K562 (cell line): ENCODE measurements around the gene NUP98. TPM values are rescaled to one million over a fixed set of nuclear protein-coding genes. Genes with fewer than 3 reads are reported as not detected.

ENCODE experiments used
- ARNT ChIP-seq, 2 experiments: fragments of 450-650 bp; IDR thresholded peaks; 2 replicates each; pipeline ENCODE4 v1.6.1; 2016; ENCODE audit warnings: mild to moderate bottlenecking in 1 of 2
- CXXC5 ChIP-seq: fragments of 250-450 bp; sonication (Bioruptor Pico); IDR thresholded peaks from 2 replicates; pipeline ENCODE4 v1.8.0; 2022; ENCODE audit warnings: inconsistent platforms, mild to moderate bottlenecking, moderate library complexity
- EZH2 ChIP-seq: IDR thresholded peaks from 2 replicates; pipeline ENCODE4 v1.6.1; 2012; ENCODE audit warnings: low read depth, mild to moderate bottlenecking, inconsistent platforms, low read length, borderline replicate concordance
- GTF2A2 ChIP-seq: IDR thresholded peaks from 2 replicates; pipeline ENCODE4 v1.6.1; 2016; ENCODE audit warnings: mild to moderate bottlenecking, missing genetic modification characterization, missing compliant biosample characterization
- HDAC2 ChIP-seq: fragments of 450-650 bp; IDR thresholded peaks from 2 replicates; pipeline ENCODE4 v1.6.1; 2016; ENCODE audit warnings: mild to moderate bottlenecking
- HLTF ChIP-seq: fragments of 450-650 bp; IDR thresholded peaks from 2 replicates; pipeline ENCODE4 v1.6.1; 2016
- HMG20A ChIP-seq: fragments of 450-650 bp; formaldehyde crosslinking; conservative IDR thresholded peaks from 2 replicates; pipeline ENCODE4 v1.4.0; 2020; ENCODE audit warnings: mild to moderate bottlenecking, mixed read lengths
- HOMEZ ChIP-seq: fragments of 250-450 bp; sonication (Bioruptor Pico); IDR thresholded peaks from 2 replicates; pipeline ENCODE4 v1.4.0; 2020; ENCODE audit warnings: mild to moderate bottlenecking, moderate library complexity
- NELFE ChIP-seq: IDR thresholded peaks from 2 replicates; pipeline ENCODE4 v1.6.1; 2011; ENCODE audit warnings: mild to moderate bottlenecking; ENCODE audit not compliant: insufficient read depth, insufficient read length
- PTTG1 ChIP-seq: fragments of 450-650 bp; IDR thresholded peaks from 2 replicates; pipeline ENCODE4 v1.6.1; 2016; ENCODE audit warnings: low read depth, mild to moderate bottlenecking, missing genetic modification characterization, missing compliant biosample characterization
- RBFOX2 ChIP-seq: fragments of 200-400 bp; formaldehyde crosslinking; IDR thresholded peaks from 2 replicates; pipeline ENCODE4 v1.6.1; 2017; ENCODE audit warnings: low read depth, mild to moderate bottlenecking, low read length, moderate library complexity
- RCOR1 ChIP-seq, 2 experiments: IDR thresholded peaks; 2 replicates each; pipeline ENCODE4 v1.6.1; 2012; ENCODE audit warnings: low read depth in 2 of 2, low read length in 2 of 2, borderline replicate concordance in 1 of 2, improper control_type of control experiment in 1 of 2
- SMAD3 ChIP-seq: fragments of 450-650 bp; formaldehyde crosslinking; conservative IDR thresholded peaks from 2 replicates; pipeline ENCODE4 v1.4.0; 2020; ENCODE audit warnings: mild to moderate bottlenecking
- SOX6 ChIP-seq: fragments of 450-650 bp; IDR thresholded peaks from 2 replicates; pipeline ENCODE4 v1.6.1; 2014; ENCODE audit warnings: mild to moderate bottlenecking
- STAT5A ChIP-seq: IDR thresholded peaks from 2 replicates; pipeline ENCODE4 v1.6.1; 2012; ENCODE audit warnings: low read length, inconsistent platforms, borderline replicate concordance
- TAF15 ChIP-seq: fragments of 200-400 bp; formaldehyde crosslinking; IDR thresholded peaks from 2 replicates; pipeline ENCODE4 v1.6.1; 2017; ENCODE audit warnings: mild to moderate bottlenecking, low read depth, low read length, moderate library complexity
- ZBTB1 ChIP-seq: sonication (generic); formaldehyde crosslinking; IDR thresholded peaks from 2 replicates; pipeline ENCODE4 v1.8.1; 2023; ENCODE audit warnings: missing genetic modification reagents, low read depth, mild to moderate bottlenecking, borderline replicate concordance
- ZBTB7A ChIP-seq: IDR thresholded peaks from 2 replicates; pipeline ENCODE4 v1.6.1; 2011; ENCODE audit warnings: low read depth, mild to moderate bottlenecking, low read length, moderate library complexity, borderline replicate concordance; ENCODE audit not compliant: control insufficient read depth
- ZNF124 ChIP-seq: sonication (generic); formaldehyde crosslinking; IDR thresholded peaks from 2 replicates; pipeline ENCODE4 v1.8.1; 2022; ENCODE audit warnings: missing genetic modification reagents
- ZNF282 ChIP-seq: sonication (generic); formaldehyde crosslinking; IDR thresholded peaks from 2 replicates; pipeline ENCODE4 v1.8.1; 2023; ENCODE audit warnings: missing genetic modification reagents
- ZNF384 ChIP-seq: IDR thresholded peaks from 2 replicates; pipeline ENCODE4 v1.6.1; 2012; ENCODE audit warnings: low read depth, low read length, improper control_type of control experiment
- ZNF431 ChIP-seq: sonication (generic); formaldehyde crosslinking; IDR thresholded peaks from 2 replicates; pipeline ENCODE4 v1.8.0; 2022; ENCODE audit warnings: mild to moderate bottlenecking, missing genetic modification reagents
- ZNF639 ChIP-seq, 2 experiments: fragments of 200-800 bp in 1 of 2; sonication (Bioruptor generic) in 1 of 2; sonication (generic) in 1 of 2; formaldehyde crosslinking in 1 of 2; IDR thresholded peaks in 1 of 2; conservative IDR thresholded peaks in 1 of 2; 2 replicates each; pipeline versions ENCODE4 v1.5.0 to v1.6.1; 2016 to 2020; ENCODE audit warnings: missing compliant biosample characterization in 1 of 2, missing genetic modification characterization in 1 of 2, missing genetic modification reagents in 1 of 2
- polyA plus RNA-seq, 8 experiments: library from polyadenylated mRNA; depleted of rRNA in 4 of 8; stranded (reverse) in 5 of 8; unstranded in 3 of 8; fragments of >200 nt; fragmentation: Nextera tagmentation in 2 of 8; fragmentation: Illumina TruSeq in 1 of 8; extraction: Ambion mirVana in 2 of 8; extraction: Trizol in 1 of 8; gene quantifications; 2 replicates each; pipeline versions ENCODE4 v1.2.1 to v1.2.3, GENCODE V29; 2011 to 2014; ENCODE audit warnings: inconsistent platforms in 1 of 8, missing spikeins in 1 of 8
- total RNA-seq, 7 experiments: library from RNA; depleted of rRNA in 6 of 7; stranded (reverse); fragments of >200 nt in 6 of 7; fragmentation: Illumina TruSeq in 2 of 7; extraction: Trizol in 2 of 7; gene quantifications; 2 replicates each; pipeline versions ENCODE4 v1.2.1 to v1.2.3, GENCODE V29; 2011 to 2021; ENCODE audit warnings: low replicate concordance in 1 of 7
- TF ChIP-seq, protein P1 (sequence below): sonication (generic); formaldehyde crosslinking; IDR thresholded peaks from 2 replicates; pipeline ENCODE4 v1.9.0; 2022; ENCODE audit warnings: mild to moderate bottlenecking, missing genetic modification reagents
- TF ChIP-seq, protein P2 (sequence below): sonication (generic); formaldehyde crosslinking; IDR thresholded peaks from 2 replicates; pipeline ENCODE4 v1.8.1; 2023; ENCODE audit warnings: mild to moderate bottlenecking, missing genetic modification reagents

The NUP98 gene
- total and polyA plus RNA-seq, 9 of the 15 experiments (the other 6 are each of a cell fraction or from before 2014, with no cell fraction given) = 45.1 to 196 (median 130) TPM

GRCh38 chr11:3836903-3837302 is 39.5 kb upstream of the NUP98 start (continued):
- TF ChIP-seq ZBTB7A (peak; percentile 61; the same call in 1 of the 2 replicates), NELFE (no peak), ZNF431 (no peak), SOX6 (no peak), SMAD3 (CRISPR knock-in tag) (no peak), ZNF384 (peak; percentile 76), HLTF (no peak), TAF15 (no peak), CXXC5 (CRISPR knock-in tag) (no peak), RBFOX2 (peak; percentile 42), RCOR1 (IDR thresholded peaks at IDR 0.05; ENCODE audit: borderline replicate concordance in 1 of 2, low read depth in 2 of 2, low read length in 2 of 2) (no peak), ZBTB1 (CRISPR knock-in tag) (no peak), STAT5A (no peak), ZNF639 (CRISPR knock-in tag; conservative IDR thresholded peaks at IDR 0.05 in 1 of 2, IDR thresholded peaks at IDR 0.05 in 1 of 2) (no peak), ARNT (IDR thresholded peaks at IDR 0.05) (no peak), HMG20A (CRISPR knock-in tag) (no peak), ZNF282 (no peak), HOMEZ (CRISPR knock-in tag) (no peak), ZNF124 (CRISPR knock-in tag) (no peak), EZH2 (no peak), GTF2A2 (no peak), HDAC2 (no peak), PTTG1 (tag) (no peak)
- TF ChIP-seq, protein P1, sequence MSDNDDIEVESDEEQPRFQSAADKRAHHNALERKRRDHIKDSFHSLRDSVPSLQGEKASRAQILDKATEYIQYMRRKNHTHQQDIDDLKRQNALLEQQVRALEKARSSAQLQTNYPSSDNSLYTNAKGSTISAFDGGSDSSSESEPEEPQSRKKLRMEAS = no peak
- TF ChIP-seq, protein P2, sequence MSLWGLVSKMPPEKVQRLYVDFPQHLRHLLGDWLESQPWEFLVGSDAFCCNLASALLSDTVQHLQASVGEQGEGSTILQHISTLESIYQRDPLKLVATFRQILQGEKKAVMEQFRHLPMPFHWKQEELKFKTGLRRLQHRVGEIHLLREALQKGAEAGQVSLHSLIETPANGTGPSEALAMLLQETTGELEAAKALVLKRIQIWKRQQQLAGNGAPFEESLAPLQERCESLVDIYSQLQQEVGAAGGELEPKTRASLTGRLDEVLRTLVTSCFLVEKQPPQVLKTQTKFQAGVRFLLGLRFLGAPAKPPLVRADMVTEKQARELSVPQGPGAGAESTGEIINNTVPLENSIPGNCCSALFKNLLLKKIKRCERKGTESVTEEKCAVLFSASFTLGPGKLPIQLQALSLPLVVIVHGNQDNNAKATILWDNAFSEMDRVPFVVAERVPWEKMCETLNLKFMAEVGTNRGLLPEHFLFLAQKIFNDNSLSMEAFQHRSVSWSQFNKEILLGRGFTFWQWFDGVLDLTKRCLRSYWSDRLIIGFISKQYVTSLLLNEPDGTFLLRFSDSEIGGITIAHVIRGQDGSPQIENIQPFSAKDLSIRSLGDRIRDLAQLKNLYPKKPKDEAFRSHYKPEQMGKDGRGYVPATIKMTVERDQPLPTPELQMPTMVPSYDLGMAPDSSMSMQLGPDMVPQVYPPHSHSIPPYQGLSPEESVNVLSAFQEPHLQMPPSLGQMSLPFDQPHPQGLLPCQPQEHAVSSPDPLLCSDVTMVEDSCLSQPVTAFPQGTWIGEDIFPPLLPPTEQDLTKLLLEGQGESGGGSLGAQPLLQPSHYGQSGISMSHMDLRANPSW (CRISPR knock-in tag) = no peak
